NCI-H510A (cell line): ENCODE results near the gene LONRF3.
"Not testable (repeated sequence)": the region's sequence is repeated elsewhere in the genome, so short reads cannot be mapped to it uniquely, and the experiment has no call there.

ENCODE experiments used
- DNase-seq: peaks from one replicate; lab custom pipeline; 2025; lab: John Stamatoyannopoulos, UW

Gene LONRF3

GRCh38 chrX:118988911-118989310 lies 14.5 kb downstream of the LONRF3 start:
- DNase-seq: no peak

DNA sequence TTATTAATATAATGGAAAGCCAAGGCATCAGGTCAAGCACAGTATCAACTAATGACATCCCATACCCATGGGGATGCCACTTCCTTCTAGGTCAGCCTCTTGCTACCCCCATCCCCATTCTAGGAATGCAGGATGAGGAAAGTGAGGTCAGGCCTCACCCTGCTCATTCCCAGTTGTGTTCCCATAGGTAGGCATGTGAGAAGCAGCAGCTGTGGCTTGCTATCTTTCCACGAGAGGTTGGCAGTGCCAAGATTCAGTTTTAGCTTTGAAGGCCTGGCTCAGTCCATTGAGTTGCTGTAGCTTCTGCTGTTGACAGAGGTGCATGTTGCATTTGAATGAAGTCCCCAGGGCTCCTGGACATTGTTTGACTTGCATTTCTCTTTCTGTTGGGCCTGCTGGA lies 15.5 kb downstream of the LONRF3 start:
- DNase-seq: no peak

DNA sequence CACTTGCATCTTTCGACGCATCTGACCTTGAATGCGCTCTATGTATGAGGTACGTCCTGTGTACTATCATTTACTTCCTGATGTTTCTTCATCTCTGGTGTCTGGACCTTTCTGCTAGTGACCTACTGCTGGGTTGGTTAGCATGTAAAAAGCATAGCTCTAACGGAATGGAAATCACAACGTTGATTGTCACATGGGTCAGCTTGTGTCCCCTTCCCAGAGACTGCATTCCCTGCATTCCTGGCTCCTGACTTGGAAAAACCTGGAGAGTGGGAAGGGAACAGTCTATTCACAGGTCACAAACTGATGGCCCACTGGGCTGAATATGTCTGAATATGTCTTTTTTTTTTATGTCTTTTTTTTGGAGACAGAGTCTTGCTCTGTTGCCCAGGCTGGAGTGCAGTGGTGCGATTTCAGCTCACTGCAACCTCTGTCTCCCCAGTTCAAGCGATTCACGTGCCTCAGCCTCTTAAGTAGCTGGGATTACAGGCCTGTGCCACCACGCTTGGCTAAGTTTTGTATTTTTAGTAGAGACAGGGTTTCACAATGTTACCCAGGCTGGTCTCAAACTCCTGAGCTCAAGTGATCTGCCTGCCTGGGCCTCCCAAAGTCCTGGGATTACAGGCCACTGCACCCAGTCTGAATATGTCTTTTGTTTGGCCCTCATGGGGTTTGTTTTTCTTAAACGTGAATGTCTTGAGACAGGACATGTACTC lies 16.3 kb downstream of the LONRF3 start:
- no peak for DNase-seq

GRCh38 chrX:118992441-118993121 lies 18.2 kb downstream of the LONRF3 start:
- not testable (repeated sequence) for DNase-seq

DNA sequence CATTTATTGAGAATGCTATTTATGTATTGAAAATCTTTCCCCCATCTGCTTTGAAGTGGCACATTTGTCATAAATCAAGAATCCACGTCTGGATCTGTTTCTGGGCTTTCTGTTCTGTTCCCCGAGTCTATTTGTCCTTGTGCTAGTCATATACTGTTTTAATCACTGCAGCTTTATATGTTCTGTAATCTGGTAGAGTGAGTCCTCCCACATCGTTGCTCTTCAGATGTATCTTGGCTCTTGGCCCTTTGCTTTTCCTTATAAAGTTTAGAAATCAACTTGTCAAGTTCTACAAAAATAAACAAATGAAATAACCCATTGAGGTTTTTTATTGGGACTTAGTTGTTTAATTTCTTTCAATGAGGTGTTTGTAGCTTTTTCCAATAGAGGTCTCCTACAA lies 29.0 kb downstream of the LONRF3 start:
- DNase-seq: no peak

DNA sequence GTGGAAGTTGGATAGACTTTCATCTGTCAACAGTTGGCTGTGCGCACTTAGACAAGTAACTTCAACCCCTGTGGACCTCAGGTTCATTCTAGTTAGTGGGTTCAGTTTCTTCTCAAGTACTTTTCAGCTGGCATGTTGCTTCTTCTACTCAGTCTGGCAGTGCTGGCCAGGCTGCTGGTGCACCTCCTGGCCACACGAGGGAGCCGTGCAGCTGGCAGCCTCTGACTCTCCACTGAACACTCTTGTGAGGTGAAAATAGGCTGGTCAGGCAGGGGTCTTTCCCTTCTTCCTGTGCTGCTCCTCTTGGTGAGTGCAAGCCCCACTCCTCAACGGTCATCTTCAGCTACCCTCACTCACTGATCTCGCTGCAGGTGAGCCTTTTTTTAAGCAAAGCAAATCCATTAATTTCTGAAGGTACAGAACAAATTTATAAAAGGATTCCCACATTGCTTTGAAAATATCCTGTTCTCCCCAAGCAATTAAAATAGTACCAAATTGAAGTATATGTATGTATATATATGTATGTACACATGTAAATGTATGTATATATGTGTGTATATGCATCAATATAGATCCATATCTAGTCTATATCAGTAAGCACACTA lies 30.6 kb downstream of the LONRF3 start:
- no peak for DNase-seq

DNA sequence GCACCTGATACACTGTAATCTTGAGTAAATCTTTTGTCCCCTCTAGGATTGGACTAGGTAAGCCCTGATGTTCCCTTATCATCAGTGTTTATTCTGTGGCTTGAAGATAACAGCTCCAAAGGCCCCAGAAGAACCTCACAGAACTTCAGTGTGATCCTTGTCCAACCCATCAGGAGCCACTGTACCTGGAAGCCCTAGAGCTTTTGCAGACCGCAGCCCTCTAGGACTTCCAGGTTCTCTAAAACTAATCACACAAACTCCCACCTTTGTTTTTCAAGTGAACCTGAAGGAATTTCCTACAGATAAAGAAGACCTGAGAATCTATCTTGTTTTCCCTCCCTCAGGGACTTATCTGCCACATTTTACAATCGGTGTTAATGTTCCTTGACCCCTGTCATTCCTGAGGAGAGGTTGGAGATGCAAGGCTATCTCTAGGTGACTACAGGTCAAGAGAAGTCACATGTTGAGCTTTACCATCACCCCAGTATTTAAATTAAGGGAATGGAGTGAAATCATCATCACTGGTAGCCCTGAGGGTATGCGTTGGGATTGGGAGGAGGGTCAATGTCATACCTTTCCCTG lies 32.9 kb downstream of the LONRF3 start:
- DNase-seq: no peak

GRCh38 chrX:119008110-119008744 lies 33.8 kb downstream of the LONRF3 start:
- no peak for DNase-seq

- no peak for DNase-seq
These were observed 34.7 kb downstream of the LONRF3 start for GRCh38 chrX:119009071-119009470.

DNA sequence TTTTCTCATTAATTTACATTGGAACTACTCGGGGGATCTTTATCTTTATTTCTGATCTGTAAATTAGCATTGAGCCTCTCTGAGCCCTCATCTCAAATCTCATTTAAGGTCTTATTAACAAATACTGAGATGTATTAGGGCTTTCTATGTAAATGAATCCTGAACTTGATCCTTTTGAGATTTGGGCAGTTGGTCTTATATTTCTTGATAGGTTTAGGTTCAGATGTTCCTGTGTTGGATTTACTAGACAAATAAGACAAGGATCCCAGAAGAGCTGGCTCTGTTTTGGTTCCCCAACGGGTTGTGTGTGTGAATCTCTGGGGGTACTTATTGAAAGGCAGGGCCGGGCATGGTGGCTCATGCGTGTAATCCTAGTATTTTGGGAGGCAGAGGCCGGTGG lies 36.1 kb downstream of the LONRF3 start:
- no peak for DNase-seq

DNA sequence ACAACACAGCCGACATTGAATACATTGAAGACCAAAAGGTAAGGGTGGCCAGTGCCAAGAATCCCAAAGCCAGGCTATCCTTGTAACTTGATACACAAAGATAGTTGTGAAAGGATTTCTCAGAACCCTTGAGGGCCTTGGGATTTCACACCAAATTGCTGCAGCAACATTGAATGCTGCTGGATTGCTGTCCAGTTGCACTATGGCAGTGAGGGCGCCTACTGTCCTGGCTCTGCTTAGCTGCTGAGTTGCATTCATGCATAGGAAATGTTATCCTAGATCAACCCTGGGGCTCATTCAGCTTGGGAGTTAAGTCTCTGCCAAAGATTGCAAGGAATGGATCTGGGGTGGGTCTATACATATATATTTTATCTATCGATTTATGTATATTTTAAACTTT lies 38.7 kb downstream of the LONRF3 start:
- DNase-seq: no peak

- DNase-seq: no peak
These were observed 41.2 kb downstream of the LONRF3 start for GRCh38 chrX:119015407-119016237.

GRCh38 chrX:119017077-119017476 lies 42.7 kb downstream of the LONRF3 start:
- DNase-seq: no peak

DNA sequence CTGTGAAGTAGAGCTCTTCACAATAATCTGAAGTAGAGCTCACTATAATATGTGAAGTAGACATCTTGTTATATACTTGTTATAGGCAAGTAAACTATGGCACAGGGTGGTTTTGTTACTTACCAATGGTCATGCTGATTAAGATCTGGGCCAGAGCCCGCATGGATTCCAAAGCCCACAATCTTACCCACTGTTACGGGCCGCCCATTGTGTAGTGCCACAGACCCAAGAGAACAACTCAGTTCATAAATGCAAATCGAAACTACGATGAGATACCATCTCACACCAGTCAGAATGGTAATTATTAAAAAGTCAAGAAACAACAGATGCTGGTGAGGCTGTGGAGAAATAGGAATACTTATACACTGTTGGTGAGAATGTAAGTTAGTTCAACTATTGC lies 51.5 kb downstream of the LONRF3 start:
- no peak for DNase-seq

DNA sequence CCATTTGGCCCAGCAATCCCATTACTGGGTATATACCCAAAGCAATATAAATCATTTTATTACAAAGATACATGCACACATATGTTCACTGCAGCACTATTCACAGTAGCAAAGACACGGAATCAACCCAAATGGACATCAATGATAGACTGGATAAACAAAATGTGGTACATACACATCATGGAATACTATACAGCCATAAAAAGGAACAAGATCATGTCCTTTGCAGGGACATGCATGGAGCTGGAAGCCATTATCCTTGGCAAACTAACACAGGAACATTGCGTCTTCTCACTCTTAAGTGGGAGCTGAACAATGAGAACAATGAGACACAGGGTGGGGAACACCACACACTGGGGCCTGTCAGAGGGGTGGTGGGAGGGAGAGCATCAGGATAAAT lies 51.9 kb downstream of the LONRF3 start:
- DNase-seq: not testable (repeated sequence)

DNA sequence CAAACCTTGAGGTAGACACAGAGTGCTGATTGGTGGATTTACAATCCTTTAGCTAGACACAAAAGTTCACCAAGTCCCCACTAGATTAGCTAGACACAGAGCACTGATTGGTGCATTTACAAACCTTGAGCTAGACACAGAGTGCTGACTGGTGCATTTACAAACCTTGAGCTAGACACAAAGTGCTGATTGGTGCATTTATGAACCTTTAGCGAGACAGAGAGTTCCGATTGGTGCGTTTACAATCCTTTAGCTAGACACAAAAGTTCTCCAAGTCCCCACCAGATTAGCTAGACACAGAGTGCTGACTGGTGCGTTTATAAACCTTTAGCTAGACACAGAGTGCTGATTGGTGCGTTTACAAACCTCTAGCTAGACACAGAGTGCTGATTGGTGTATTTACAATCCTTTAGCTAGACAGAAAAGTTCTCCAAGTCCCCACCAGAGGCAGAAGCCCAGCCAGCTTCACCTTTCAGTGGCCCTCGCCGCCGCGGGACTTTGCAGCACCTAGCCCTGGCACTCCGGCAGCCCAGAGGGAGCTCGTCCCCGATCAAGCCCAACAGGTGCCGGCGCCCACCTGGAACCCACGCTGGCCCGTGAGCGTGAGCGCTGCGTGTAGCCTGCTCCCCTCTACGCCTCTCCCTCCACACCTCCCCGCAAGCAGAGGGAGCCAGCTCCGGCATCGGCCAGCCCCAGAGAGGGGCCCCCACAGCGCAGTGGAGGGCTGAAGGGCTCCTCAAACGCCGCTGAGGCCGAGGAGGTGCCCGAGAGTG lies 53.7 kb downstream of the LONRF3 start:
- DNase-seq: not testable (repeated sequence)

DNA sequence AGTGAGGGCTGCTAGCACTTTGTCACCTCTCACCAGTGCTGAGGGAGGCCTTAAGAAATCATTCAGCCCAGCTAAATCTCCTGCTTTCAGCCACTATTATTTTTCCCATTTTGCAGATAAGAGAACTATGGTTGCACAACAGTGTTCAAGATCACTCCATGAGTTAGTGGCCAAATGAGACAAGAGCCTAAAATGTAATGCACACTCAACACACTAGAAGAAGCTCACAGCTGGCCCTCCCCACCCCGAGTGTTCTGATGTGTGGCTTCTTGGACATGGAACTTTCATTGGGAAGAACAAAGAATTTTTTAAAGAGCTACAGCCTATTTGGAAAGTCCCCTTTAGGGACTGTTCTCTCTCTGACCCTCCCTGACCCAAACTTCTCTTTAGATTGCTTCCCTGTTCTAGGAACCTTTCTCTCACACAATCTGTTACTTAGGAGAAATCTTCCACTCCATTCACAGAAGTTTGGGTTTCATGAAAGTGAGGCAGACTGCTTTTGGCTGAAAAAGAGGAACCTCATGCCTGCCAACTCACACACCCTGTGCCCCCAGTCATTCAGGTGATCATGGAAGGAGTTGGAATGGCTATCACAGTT lies 54.4 kb downstream of the LONRF3 start:
- DNase-seq: no peak

DNA sequence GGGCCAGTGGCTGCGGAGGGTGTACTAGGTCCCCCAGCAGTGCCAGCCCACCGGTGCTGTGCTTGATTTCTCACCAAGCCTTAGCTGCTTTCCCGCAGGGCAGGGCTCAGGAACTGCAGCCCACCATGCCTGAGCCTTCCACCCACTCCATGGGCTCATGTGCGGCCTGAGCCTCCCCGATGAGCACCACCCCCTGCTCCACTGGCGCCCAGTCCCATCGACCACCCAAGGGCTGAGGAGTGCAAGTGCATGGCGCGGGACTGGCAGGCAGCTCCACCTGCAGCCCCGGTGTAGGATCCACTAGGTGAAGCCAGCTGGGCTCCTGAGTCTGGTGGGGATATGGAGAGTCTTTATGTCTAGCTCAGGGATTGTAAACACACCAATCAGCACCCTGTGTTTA lies 55.2 kb downstream of the LONRF3 start:
- not testable (repeated sequence) for DNase-seq

DNA sequence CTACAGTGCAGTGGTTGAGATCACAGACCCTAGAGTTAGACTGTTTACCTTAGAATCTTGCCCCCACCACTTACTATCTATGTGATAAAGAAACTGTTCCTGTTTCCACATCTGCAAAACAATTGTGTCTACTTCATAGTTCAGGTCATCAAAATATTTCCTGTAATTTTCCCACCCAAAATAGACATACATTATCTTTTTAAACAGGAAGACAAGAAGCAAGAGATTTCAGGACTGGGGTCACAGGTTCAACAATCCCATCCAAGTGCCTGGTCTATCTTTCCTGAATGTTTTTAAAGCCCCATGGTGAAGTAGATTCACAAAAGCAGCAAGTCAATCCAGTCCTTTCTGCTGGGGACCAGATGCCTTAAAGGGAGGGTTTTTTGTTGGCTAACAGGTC lies 56.6 kb downstream of the LONRF3 start:
- DNase-seq: no peak
